Activated naive CD8-positive, alpha-beta T cell (primary cell): ENCODE data around the gene MFSD2A.
A peak's percentile ranks its signal among the peaks of the same experiment; 100 is the strongest.
"Not testable (repeated sequence)": the region's sequence is repeated elsewhere in the genome, so short reads cannot be mapped to it uniquely, and the experiment has no call there.

Experiments used
- H3K27ac Mint-ChIP-seq: one replicate; pipeline ENCODE4 v1.8.0; 2021; ENCODE audit warnings: mixed read lengths
- H3K27me3 Mint-ChIP-seq: one replicate; pipeline ENCODE4 v1.8.0; 2021; ENCODE audit warnings: mixed read lengths
- H3K36me3 Mint-ChIP-seq: one replicate; pipeline ENCODE4 v1.8.0; 2021; ENCODE audit warnings: mixed read lengths
- H3K4me1 Mint-ChIP-seq: one replicate; pipeline ENCODE4 v1.8.0; 2021; ENCODE audit warnings: low read depth, mixed read lengths
- H3K4me3 Mint-ChIP-seq: one replicate; pipeline ENCODE4 v1.8.0; 2021; ENCODE audit warnings: mild to moderate bottlenecking, mixed read lengths
- H3K9me3 Mint-ChIP-seq: one replicate; pipeline ENCODE4 v1.8.0; 2021; ENCODE audit warnings: low read depth, mixed read lengths

The MFSD2A gene

DNA sequence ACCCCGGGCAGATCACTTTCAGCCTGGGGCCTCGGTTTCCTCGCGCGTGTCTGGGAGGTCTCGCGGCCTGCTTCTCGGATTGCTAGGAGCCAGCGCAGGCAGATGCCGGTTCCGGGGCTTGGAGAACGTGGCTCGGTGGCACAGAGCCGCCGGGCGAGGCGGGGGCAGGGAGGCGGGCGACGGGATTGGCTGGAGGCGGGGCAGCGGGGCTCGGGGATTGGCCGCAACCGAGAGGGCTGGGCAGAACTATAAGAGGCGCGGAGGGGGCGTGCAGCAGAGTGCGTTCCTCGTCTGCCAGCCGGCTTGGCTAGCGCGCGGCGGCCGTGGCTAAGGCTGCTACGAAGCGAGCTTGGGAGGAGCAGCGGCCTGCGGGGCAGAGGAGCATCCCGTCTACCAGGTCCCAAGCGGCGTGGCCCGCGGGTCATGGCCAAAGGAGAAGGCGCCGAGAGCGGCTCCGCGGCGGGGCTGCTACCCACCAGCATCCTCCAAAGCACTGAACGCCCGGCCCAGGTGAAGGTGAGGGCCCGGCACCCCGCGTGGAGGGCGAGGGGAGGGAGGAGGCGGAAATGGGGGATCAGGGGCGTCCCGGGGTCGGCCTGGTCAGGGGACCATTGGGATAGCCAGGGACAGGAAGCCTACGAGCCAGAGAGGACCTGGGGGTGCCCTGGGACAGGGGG, at the start of gene MFSD2A:
MFSD2A (plus strand) TSS at position 276 of the 677 bp plus-strand sequence; CDS start at position 424, 148 bp downstream.
- no peaks in the 10 kb centered on the region for H3K27me3 Mint-ChIP-seq
- H3K9me3 Mint-ChIP-seq, result no peaks in the 10 kb centered on the region
- peak within 1 kb of the TSS; percentile 95 for H3K4me3 Mint-ChIP-seq
- H3K4me1 Mint-ChIP-seq, result peaks cover 28% of the 10 kb centered on the region
- H3K27ac Mint-ChIP-seq, result peak within 1 kb of the TSS; percentile 93
- H3K36me3 Mint-ChIP-seq, result peaks cover 2% of the 10 kb centered on the region

DNA sequence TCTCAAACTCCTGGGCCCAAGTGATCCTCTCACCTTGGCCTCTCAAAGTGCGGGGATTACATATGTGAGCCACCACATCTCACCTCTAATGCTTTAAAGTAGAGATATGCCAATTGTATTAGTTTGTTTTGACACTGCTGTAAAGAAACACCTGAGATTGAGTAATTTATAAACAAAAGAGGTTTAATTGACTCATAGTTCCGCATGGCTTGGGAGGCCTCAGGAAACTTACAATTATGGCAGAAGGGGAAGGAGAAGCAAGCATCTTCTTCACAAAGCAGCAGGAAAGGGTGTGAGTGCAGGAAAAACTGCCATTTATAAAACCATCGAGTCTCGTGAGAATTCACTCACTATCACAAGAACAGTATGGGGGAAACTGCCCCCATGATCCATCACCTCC, 49.8 kb upstream of the MFSD2A start:
- peaks cover 5% of the 10 kb centered on the region for H3K4me1 Mint-ChIP-seq

DNA sequence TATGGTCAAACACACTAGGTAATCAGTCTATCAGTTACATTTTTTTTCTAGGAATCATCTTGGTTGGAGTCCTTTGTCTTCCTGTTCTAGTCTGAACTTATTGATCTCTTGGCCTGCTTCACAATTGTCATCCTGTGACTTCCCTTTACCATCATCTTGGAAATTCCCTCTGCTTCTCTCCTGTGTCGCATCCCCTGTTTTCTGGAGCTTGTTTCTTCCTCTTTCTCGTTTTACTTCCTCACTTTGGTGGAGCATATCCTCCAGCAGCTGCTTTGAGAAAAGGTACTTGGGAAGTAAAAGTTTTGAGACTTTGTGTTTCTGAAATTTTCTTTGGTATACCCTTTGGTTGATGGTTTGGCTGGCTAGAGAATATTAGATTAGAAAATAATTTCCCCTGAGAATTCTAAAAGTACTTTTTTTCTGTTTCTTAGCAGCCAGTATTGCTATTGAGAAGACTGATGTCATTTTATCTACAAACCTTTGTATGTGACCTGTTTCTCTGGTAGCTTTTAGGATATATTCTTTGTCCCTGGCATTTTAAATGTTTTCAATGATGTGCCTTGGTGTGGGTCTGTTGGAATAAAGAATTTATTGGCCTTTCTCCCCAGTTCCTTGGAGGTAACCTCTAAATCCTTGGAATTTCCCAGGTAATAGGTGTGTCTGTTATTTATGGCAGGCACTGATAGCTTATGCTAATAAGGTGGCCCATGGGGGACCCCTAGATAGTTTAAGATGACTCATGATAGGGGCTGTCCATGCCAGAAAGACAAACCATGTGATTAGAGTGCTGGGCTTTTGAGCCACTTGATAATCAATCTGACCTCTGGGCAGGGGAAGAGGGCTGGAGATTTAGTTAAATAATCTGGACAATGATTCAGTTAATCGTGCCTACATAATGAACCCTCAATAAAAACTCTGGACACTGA, 47.2 kb upstream of the MFSD2A start:
- H3K9me3 Mint-ChIP-seq, result peaks cover 9% of the 10 kb centered on the region
- H3K4me1 Mint-ChIP-seq, result no peaks in the 10 kb centered on the region
- H3K4me3 Mint-ChIP-seq, result no peak overlapping the region
- peaks cover 16% of the 10 kb centered on the region for H3K36me3 Mint-ChIP-seq
- H3K27ac Mint-ChIP-seq, result no peak overlapping the region
- H3K27me3 Mint-ChIP-seq, result peaks cover 27% of the 10 kb centered on the region

More for the DNA sequence above, 49.8 kb upstream of the MFSD2A start:
- Mint-ChIP-seq H3K9me3 (peaks cover 9% of the 10 kb centered on the region), H3K4me3 (no peak overlapping the region), H3K27ac (no peak overlapping the region), H3K36me3 (peaks cover 16% of the 10 kb centered on the region), H3K27me3 (peaks cover 28% of the 10 kb centered on the region)

DNA sequence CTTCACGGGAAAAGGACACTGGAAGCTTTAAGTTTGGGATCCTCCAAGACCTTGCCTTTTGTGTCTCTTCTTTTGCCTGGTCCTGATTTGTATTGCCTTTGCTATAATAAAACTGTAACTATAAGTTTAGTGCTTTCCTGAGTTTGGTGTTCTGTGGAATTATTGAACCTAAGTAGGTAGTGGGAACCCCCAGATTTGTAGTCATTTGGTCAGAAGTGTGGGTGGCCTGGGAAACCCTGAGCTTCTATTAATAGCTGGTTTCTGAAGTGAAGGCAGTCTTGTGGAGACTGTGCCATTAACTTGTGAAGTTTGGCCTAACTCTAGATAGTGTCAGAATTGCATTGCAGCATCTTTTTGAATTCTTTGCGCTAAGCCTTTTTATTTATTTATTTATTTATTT, 46.4 kb upstream of the MFSD2A start:
- Mint-ChIP-seq H3K36me3 (peaks cover 16% of the 10 kb centered on the region), H3K4me1 (no peaks in the 10 kb centered on the region), H3K9me3 (peaks cover 9% of the 10 kb centered on the region), H3K27me3 (peaks cover 21% of the 10 kb centered on the region), H3K4me3 (no peak overlapping the region), H3K27ac (no peak overlapping the region)

DNA sequence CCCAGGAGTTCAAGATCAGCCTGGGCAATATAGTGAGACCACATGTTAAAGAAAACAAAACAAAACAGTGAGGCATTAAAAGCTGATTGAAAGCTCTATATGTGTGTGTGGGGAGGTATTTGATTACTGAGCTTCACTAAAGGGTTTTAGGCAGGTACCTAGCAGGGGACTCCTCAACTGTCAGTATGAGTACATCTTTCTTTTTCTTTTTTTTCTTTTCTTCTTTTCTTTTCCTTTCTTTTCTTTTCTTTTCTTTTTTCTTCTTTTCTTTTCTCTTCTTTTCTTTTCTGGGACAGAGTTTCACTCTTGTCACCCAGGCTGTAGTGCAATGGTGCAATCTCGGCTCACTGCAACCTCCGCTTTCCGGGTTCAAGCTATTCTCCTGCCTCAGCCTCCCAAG, 44.7 kb upstream of the MFSD2A start:
- Mint-ChIP-seq H3K27me3 (peaks cover 19% of the 10 kb centered on the region), H3K36me3 (peaks cover 16% of the 10 kb centered on the region), H3K27ac (no peak overlapping the region), H3K9me3 (peaks cover 9% of the 10 kb centered on the region), H3K4me1 (no peaks in the 10 kb centered on the region), H3K4me3 (no peak overlapping the region)

DNA sequence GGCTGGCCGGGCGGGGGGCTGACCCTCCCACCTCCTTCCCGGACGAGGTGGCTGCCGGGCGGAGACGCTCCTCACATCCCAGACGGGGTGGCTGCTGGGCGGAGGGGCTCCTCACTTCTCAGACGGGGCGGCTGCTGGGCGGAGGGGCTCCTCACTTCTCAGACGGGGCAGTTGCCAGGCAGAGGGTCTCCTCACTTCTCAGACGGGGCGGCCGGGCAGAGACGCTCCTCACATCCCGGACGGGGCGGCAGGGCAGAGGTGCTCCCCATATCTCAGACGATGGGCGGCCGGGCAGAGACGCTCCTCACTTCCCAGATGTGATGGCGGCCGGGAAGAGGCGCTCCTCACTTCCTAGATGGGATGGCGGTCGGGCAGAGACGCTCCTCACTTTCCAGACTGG, 41.8 kb upstream of the MFSD2A start:
- not testable (repeated sequence) for H3K4me3 Mint-ChIP-seq, H3K27me3 Mint-ChIP-seq, H3K9me3 Mint-ChIP-seq, H3K4me1 Mint-ChIP-seq, H3K27ac Mint-ChIP-seq
- H3K36me3 Mint-ChIP-seq, result peaks cover 11% of the 10 kb centered on the region

DNA sequence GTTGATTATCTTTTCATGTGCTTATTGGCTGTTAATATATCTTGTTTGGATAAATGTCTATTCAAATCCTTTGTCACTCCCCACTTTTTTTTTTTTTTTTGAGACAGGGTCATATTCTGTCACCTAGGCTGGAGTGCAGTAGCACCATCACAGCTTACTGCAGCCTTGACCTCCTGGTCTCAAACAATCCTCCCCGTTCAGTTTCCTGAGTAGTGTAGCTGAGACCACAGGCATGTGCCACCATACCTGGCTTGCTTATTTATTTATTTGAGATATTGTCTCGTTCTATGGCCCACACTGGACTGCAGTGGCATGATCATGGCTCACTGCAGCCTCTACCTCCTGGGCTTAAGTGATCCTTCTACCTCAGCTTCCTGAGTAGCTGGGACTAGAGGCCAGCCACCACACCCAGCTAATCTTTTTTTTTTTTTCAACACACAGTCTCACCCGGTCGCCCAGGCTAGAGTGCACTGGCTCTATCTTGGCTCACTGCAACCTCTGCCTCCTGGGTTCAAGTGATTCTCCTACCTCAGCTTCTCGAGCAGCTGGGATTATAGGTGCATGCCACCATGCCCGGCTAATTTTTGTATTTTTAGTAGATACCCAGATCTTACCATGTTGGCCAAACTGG, 39.3 kb upstream of the MFSD2A start:
- Mint-ChIP-seq H3K4me1 (no peaks in the 10 kb centered on the region), H3K27ac (no peak overlapping the region), H3K9me3 (no peaks in the 10 kb centered on the region)

DNA sequence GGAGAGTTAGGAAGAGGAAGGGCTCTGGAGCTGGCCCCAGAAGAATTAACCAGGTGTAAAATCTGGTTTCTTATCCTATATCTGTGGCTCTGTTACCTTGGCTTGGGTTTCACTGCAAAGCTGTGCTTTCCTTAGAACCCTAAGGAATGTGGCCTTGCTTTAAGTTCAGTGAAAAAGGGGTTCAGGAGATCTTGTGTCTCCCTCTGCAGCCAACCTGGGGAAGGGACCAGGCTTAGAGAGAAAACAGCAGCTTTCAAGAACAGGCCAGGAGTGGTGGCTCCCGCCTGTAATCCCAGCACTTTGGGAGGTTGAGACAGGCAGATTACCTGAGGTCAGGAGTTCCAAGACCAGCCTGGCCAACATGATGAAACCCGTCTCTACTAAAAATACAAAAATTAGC, 37.1 kb upstream of the MFSD2A start:
- H3K4me1 Mint-ChIP-seq, result no peaks in the 10 kb centered on the region
- H3K36me3 Mint-ChIP-seq, result no peaks in the 10 kb centered on the region
- H3K9me3 Mint-ChIP-seq, result no peaks in the 10 kb centered on the region
- H3K4me3 Mint-ChIP-seq, result no peak overlapping the region
- H3K27ac Mint-ChIP-seq, result no peak overlapping the region
- no peaks in the 10 kb centered on the region for H3K27me3 Mint-ChIP-seq

More for the DNA sequence above, 39.3 kb upstream of the MFSD2A start:
- no peaks in the 10 kb centered on the region for H3K36me3 Mint-ChIP-seq
- H3K4me3 Mint-ChIP-seq, result no peak overlapping the region
- no peaks in the 10 kb centered on the region for H3K27me3 Mint-ChIP-seq

DNA sequence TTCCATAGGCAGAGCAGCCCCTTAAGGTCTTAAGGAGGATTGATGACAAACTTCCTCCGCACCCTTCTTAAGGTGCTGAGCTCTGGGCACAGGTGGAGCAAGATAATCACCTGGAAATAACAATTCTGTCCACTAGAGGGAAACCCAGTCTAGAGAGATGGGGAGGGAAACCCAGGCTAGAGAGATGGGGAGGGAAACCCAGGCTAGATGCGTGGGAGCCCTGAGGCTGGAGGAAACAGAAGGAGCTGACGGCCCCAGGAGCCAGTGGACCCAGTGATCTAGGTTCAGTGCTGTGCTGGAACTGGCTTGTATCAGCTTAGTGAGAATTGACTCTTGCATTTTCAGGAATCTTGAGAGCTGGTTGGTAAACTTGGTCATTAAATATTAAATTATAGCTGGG, 35.4 kb upstream of the MFSD2A start:
- Mint-ChIP-seq H3K27me3 (no peaks in the 10 kb centered on the region), H3K9me3 (no peaks in the 10 kb centered on the region), H3K27ac (no peak overlapping the region), H3K4me1 (no peaks in the 10 kb centered on the region), H3K4me3 (no peak overlapping the region), H3K36me3 (no peaks in the 10 kb centered on the region)

DNA sequence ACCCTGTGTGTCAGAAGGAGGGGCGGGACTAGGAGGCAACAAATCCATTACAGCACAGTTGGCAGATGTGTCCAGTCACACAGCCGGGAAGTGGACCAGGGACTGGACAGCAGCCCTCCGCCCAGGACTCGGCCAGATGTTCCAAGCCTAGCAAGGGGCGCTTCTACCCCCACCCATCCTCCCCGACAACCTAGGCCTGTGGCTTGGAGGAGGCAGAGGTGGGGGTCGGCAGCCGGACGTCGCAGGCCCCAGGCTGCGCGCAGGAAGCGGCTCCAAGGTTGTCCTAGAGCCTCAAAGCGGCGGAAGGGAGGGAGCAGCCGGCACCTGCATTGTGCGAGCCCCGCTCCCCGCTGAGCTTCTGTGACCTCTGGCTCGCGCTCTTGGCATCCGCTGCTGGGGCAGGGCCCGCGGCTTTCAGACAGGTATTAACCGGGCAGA, 32.7 kb upstream of the MFSD2A start:
- Mint-ChIP-seq H3K27ac (no peak overlapping the region), H3K4me1 (peaks cover 5% of the 10 kb centered on the region), H3K9me3 (no peaks in the 10 kb centered on the region), H3K36me3 (no peaks in the 10 kb centered on the region), H3K4me3 (no peak overlapping the region), H3K27me3 (no peaks in the 10 kb centered on the region)

DNA sequence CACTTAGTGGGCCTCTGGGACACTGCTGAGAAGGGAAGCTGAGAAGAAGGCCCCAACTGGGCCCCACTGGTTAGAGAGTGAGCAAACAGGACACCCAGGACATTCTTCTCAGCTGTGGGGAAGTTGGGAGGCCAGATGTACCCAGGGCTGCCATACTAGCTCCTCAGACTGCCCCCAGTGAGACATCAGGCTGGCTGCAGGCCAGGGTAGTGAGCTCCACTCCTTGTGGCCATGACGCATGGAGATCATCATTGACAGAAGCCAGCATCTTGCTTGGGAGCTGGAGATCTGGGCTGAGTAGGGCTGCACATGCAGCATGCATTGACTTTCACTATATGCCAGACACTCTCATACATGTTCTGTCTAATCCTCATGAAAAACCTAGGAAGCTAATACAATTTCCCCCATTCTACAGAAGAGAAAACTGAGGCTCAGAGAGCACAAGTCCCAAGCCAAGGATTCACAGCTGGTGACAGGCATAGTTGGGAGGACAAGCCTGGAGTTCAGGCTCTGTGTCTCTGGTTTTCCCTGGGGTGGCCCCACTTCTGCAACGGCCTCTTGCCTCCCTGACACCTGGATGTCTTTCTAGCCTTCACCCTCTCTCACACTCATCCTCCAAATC, 29.1 kb upstream of the MFSD2A start:
- no peak overlapping the region for H3K4me3 Mint-ChIP-seq
- no peaks in the 10 kb centered on the region for H3K36me3 Mint-ChIP-seq
- no peaks in the 10 kb centered on the region for H3K9me3 Mint-ChIP-seq
- no peak overlapping the region for H3K27ac Mint-ChIP-seq
- H3K27me3 Mint-ChIP-seq, result no peaks in the 10 kb centered on the region
- H3K4me1 Mint-ChIP-seq, result peaks cover 5% of the 10 kb centered on the region

DNA sequence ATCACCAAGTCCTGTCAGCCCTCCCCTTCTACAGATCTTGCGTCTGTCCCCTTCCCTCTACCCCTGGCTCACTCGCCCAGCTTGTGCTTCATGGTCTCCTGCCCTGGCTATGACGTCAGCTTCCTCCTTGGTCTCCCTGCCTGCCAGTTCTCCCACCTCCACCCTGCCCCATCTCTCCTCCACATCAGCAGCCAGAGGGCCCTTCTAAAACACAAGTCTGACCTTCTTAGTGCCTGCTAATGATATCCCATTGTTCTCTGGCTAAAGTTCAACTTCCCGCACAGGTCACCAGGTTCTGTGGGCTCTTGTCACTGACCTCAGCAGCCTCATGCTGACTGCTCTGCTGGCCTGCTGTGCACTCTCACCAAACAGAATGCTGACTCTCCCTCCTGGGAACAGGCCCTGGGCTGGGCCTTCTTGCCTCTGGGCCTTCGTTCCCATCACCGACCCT, 28.6 kb upstream of the MFSD2A start:
- Mint-ChIP-seq H3K27ac (no peak overlapping the region), H3K4me1 (peaks cover 5% of the 10 kb centered on the region), H3K4me3 (no peak overlapping the region), H3K27me3 (no peaks in the 10 kb centered on the region), H3K36me3 (no peaks in the 10 kb centered on the region), H3K9me3 (no peaks in the 10 kb centered on the region)

DNA sequence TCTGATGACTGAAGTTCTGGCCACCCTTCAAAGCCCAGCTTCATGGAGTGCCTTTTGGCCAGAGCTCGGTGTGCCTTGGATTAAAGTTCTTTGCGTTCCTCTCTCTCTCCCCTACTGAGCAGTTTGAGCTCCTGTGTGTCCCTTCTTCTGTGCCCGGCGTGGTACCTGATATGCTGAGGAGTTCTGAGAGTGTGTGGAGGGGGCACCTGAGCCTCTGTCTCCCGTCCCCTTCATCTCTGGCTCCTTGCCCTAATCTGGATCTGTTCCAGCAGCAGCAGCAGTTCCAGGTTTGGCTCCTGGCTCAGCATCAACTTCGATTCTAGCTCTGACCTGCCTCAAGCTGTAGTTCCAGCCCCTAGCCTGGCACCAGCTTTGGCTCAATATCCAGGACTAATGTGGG, 28.1 kb upstream of the MFSD2A start:
- Mint-ChIP-seq H3K9me3 (no peaks in the 10 kb centered on the region), H3K27ac (no peak overlapping the region), H3K4me1 (peaks cover 5% of the 10 kb centered on the region), H3K27me3 (no peaks in the 10 kb centered on the region), H3K36me3 (no peaks in the 10 kb centered on the region), H3K4me3 (no peak overlapping the region)

DNA sequence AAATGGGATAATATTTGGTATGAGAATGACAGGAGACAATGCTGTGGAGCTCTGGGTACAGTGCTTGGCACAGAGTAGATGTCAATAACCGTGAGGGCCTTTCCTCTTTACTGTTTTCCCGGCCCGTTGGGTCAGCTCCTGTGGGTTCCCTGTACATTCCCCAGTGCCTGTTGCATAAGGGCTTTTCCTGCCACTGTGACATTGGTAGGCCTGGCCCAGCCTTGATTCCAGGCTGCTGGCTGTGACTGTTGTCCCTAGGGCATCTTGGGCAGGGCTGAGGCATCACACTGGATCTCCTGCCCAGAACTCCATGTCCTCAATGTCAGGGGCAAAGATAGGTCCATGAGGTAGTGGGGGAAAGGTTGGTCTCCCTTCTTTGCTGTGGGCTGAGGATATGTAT, 27.4 kb upstream of the MFSD2A start:
- H3K36me3 Mint-ChIP-seq, result no peaks in the 10 kb centered on the region
- H3K9me3 Mint-ChIP-seq, result no peaks in the 10 kb centered on the region
- H3K4me3 Mint-ChIP-seq, result no peak overlapping the region
- peaks cover 5% of the 10 kb centered on the region for H3K4me1 Mint-ChIP-seq
- H3K27me3 Mint-ChIP-seq, result no peaks in the 10 kb centered on the region
- no peak overlapping the region for H3K27ac Mint-ChIP-seq
